GM18499 (cell line): Measurements from ENCODE around the gene KLHDC3.
"Not testable (repeated sequence)": the region's sequence is repeated elsewhere in the genome, so short reads cannot be mapped to it uniquely, and the experiment has no call there.

Source experiments
- ATAC-seq: cut with Tn5 transposase; IDR thresholded peaks from one replicate; pipeline ENCODE4 v1.9.1; 2021; ENCODE audit warnings: moderate number of reproducible peaks; ENCODE audit not compliant: insufficient read depth, unreplicated experiment

KLHDC3 gene

GRCh38 chr6:42987533-42988451 is 26.3 kb upstream of the KLHDC3 start:
- no peak for ATAC-seq

- ATAC-seq = no peak
These were observed 25.5 kb upstream of the KLHDC3 start for GRCh38 chr6:42988486-42989020.

- ATAC-seq = no peak
These were observed 24.1 kb upstream of the KLHDC3 start for GRCh38 chr6:42989923-42990322.

- ATAC-seq = no peak
These were observed 20.6 kb upstream of the KLHDC3 start for GRCh38 chr6:42993445-42993844.

GRCh38 chr6:42996513-42996912 is 17.5 kb upstream of the KLHDC3 start:
- no peak for ATAC-seq

- ATAC-seq = not testable (repeated sequence)
These were observed 15.8 kb upstream of the KLHDC3 start for GRCh38 chr6:42998205-42998604.

GRCh38 chr6:43001843-43002242 is 12.2 kb upstream of the KLHDC3 start:
- ATAC-seq = no peak

GRCh38 chr6:43005844-43006243 is 8.2 kb upstream of the KLHDC3 start:
- no peak for ATAC-seq

GRCh38 chr6:43006251-43006650 is 7.8 kb upstream of the KLHDC3 start:
- ATAC-seq = no peak

- no peak for ATAC-seq
These were observed 6.9 kb upstream of the KLHDC3 start for GRCh38 chr6:43007126-43007525.

- no peak for ATAC-seq
These were observed 4.9 kb upstream of the KLHDC3 start for GRCh38 chr6:43009124-43009523.

GRCh38 chr6:43011207-43011606 is 2.8 kb upstream of the KLHDC3 start:
- no peak for ATAC-seq

GRCh38 chr6:43012364-43012763 is 1.7 kb upstream of the KLHDC3 start:
- no peak for ATAC-seq

- ATAC-seq = no peak
These were observed 779 bp upstream of the KLHDC3 start for GRCh38 chr6:43013097-43013842.

- ATAC-seq = no peak
These were observed 423 bp downstream of the KLHDC3 start for GRCh38 chr6:43014434-43014909.

- no peak for ATAC-seq
These were observed 2.3 kb downstream of the KLHDC3 start for GRCh38 chr6:43016176-43016942.

GRCh38 chr6:43016943-43017334 is 2.9 kb downstream of the KLHDC3 start:
- no peak for ATAC-seq

GRCh38 chr6:43019152-43019551 is 5.1 kb downstream of the KLHDC3 start:
- ATAC-seq = no peak

- no peak for ATAC-seq
These were observed 6.1 kb downstream of the KLHDC3 start for GRCh38 chr6:43020052-43020705.

- ATAC-seq = no peak
These were observed 6.8 kb downstream of the KLHDC3 start for GRCh38 chr6:43020847-43021246.
